C4-2B (cell line): ENCODE results near the gene SUN5.

Experiments
- CTCF ChIP-seq: fragments of 450-650 bp; conservative IDR thresholded peaks from 2 replicates; pipeline ENCODE4 v1.5.1; 2017; ENCODE audit warnings: mild to moderate bottlenecking
- ZFX ChIP-seq: fragments of 450-650 bp; IDR thresholded peaks from 2 replicates; pipeline ENCODE4 v1.6.1; 2017

DNA sequence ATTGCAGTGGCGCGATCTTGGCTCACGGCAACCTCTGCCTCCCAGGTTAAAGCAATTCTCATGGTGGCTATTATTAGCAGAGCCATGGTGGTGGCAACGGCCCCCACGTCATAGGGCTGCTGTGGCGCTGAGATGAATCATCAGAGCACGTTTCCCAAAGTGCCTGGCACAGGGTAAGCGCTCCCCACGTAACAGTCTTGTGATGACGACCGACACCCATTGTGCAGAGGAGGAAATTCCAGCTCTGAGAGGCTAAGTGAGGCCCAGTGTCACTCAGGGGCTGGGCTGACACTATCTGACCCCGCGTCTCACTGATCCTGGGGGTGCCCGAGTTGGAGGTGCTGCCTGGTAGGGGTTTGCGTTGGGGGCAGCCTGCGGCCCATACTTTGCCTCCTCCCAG lies 16.2 kb downstream of the SUN5 start:
- TF ChIP-seq CTCF (no peak), ZFX (no peak)
